ENCODE measurements around the gene HPSE2. TPM values are rescaled to one million over a fixed set of nuclear protein-coding genes. Genes with fewer than 3 reads are reported as not detected.

Gene HPSE2
- total RNA-seq, 2 experiments from 2014 or later = not detected

DNA sequence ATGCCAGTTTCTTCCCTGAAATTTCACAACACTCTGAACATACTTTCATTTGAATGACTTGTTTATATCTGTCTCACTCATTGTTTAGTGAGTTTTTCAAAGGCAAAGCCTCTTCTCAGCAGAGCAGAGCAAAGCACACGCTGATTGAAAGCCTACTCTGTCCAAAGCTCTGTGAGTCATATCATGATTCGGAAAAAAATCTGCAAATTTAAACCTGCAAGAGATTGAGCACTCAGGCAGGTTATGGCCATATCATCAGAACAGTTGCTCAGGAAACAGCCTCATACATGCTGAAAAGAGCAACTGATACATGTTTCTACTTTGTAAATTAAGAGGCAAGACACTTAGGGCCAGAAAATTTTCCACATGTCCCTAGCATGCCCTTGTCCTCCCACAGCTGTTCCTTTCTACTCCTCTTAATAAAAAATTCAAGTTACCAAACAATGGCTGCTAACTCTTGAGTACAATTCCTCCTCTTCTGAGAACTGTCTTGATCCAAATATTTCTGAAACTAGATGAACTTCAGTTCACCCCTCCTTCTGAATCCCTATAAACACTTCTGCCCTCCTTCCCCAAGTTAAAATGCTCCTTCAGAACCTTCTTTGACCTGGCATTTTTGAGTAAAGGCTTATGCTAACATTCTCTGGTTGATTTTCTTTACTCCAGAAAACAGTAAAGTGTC, 648.4 kb downstream of the HPSE2 start:
- Mint-ChIP-seq H3K36me3 (ENCODE audit: low read depth) (no peaks in the 10 kb centered on the region), H3K9me3 (ENCODE audit: insufficient read depth) (no peaks in the 10 kb centered on the region), H3K4me3 (no peak overlapping the region), H3K27ac (no peak overlapping the region), H3K27me3 (ENCODE audit: low read depth) (peaks cover 5% of the 10 kb centered on the region), H3K4me1 (ENCODE audit: low read depth) (no peaks in the 10 kb centered on the region)
- ATAC-seq (no peak), DNase-seq (no peak)
- ChIA-PET CTCF (no interaction called here), POLR2A (no interaction called here)

- no peak for DNase-seq
- Mint-ChIP-seq H3K4me3 (no peak overlapping the region), H3K4me1 (ENCODE audit: low read depth) (no peaks in the 10 kb centered on the region), H3K27me3 (ENCODE audit: low read depth) (peaks cover 5% of the 10 kb centered on the region), H3K27ac (no peak overlapping the region), H3K9me3 (ENCODE audit: insufficient read depth) (no peaks in the 10 kb centered on the region), H3K36me3 (ENCODE audit: low read depth) (no peaks in the 10 kb centered on the region)
- no peak for ATAC-seq
- POLR2A ChIA-PET = no interaction called here
- CTCF ChIA-PET = no interaction called here
These were observed 649.6 kb downstream of the HPSE2 start for GRCh38 chr10:98586096-98586495.

- no peak overlapping the region for H3K27ac Mint-ChIP-seq
- POLR2A ChIA-PET = interaction anchor here (1.0 kb wide), 1 partner anchor 9 kb away, joined by 3 read pairs; no protein-coding TSS in a partner anchor
- H3K36me3 Mint-ChIP-seq (ENCODE audit: low read depth) = no peaks in the 10 kb centered on the region
- peaks cover 12% of the 10 kb centered on the region for H3K27me3 Mint-ChIP-seq (ENCODE audit: low read depth)
- no peak overlapping the region for H3K4me3 Mint-ChIP-seq
- no peaks in the 10 kb centered on the region for H3K9me3 Mint-ChIP-seq (ENCODE audit: insufficient read depth)
- no peak for ATAC-seq
- H3K4me1 Mint-ChIP-seq (ENCODE audit: low read depth) = no peaks in the 10 kb centered on the region
- no peak for DNase-seq
- CTCF ChIA-PET = no interaction called here
These were observed 653.3 kb downstream of the HPSE2 start for GRCh38 chr10:98582363-98582762.

- POLR2A ChIA-PET = no interaction called here
- no peak for ATAC-seq
- no peaks in the 10 kb centered on the region for H3K9me3 Mint-ChIP-seq (ENCODE audit: insufficient read depth)
- H3K4me3 Mint-ChIP-seq = no peak overlapping the region
- CTCF ChIA-PET = no interaction called here
- no peak overlapping the region for H3K27ac Mint-ChIP-seq
- no peak for DNase-seq
- H3K36me3 Mint-ChIP-seq (ENCODE audit: low read depth) = no peaks in the 10 kb centered on the region
- H3K4me1 Mint-ChIP-seq (ENCODE audit: low read depth) = no peaks in the 10 kb centered on the region
- H3K27me3 Mint-ChIP-seq (ENCODE audit: low read depth) = peaks cover 9% of the 10 kb centered on the region
These were observed 658.1 kb downstream of the HPSE2 start for GRCh38 chr10:98577578-98577977.

GRCh38 chr10:98577168-98577567, 658.5 kb downstream of the HPSE2 start:
- Mint-ChIP-seq H3K36me3 (ENCODE audit: low read depth) (no peaks in the 10 kb centered on the region), H3K4me1 (ENCODE audit: low read depth) (no peaks in the 10 kb centered on the region), H3K27ac (no peak overlapping the region)

GRCh38 chr10:98576096-98576495, 659.6 kb downstream of the HPSE2 start:
- no peak for ATAC-seq
- H3K27ac Mint-ChIP-seq = no peak overlapping the region
- H3K27me3 Mint-ChIP-seq (ENCODE audit: low read depth) = peaks cover 9% of the 10 kb centered on the region
- POLR2A ChIA-PET = interaction anchor here (0.8 kb wide), 1 partner anchor 66 kb away, joined by 3 read pairs; no protein-coding TSS in a partner anchor
- no peak for DNase-seq
- CTCF ChIA-PET = no interaction called here
- no peaks in the 10 kb centered on the region for H3K9me3 Mint-ChIP-seq (ENCODE audit: insufficient read depth)
- no peaks in the 10 kb centered on the region for H3K36me3 Mint-ChIP-seq (ENCODE audit: low read depth)
- H3K4me3 Mint-ChIP-seq = no peak overlapping the region
- no peaks in the 10 kb centered on the region for H3K4me1 Mint-ChIP-seq (ENCODE audit: low read depth)

More at GRCh38 chr10:98577168-98577567, 658.5 kb downstream of the HPSE2 start:
- ChIA-PET CTCF (no interaction called here), POLR2A (no interaction called here)
- Mint-ChIP-seq H3K27me3 (ENCODE audit: low read depth) (peaks cover 9% of the 10 kb centered on the region), H3K4me3 (no peak overlapping the region), H3K9me3 (ENCODE audit: insufficient read depth) (no peaks in the 10 kb centered on the region)
- DNase-seq = no peak
- ATAC-seq = no peak

GRCh38 chr10:98572594-98572993, 663.1 kb downstream of the HPSE2 start:
- ATAC-seq (no peak), DNase-seq (no peak)
- no peaks in the 10 kb centered on the region for H3K4me1 Mint-ChIP-seq (ENCODE audit: low read depth)
- ChIA-PET CTCF (no interaction called here), POLR2A (no interaction called here)
- no peak overlapping the region for H3K4me3 Mint-ChIP-seq
- no peak overlapping the region for H3K27ac Mint-ChIP-seq
- H3K27me3 Mint-ChIP-seq (ENCODE audit: low read depth) = peaks cover 2% of the 10 kb centered on the region
- no peaks in the 10 kb centered on the region for H3K9me3 Mint-ChIP-seq (ENCODE audit: insufficient read depth)
- H3K36me3 Mint-ChIP-seq (ENCODE audit: low read depth) = no peaks in the 10 kb centered on the region

DNA sequence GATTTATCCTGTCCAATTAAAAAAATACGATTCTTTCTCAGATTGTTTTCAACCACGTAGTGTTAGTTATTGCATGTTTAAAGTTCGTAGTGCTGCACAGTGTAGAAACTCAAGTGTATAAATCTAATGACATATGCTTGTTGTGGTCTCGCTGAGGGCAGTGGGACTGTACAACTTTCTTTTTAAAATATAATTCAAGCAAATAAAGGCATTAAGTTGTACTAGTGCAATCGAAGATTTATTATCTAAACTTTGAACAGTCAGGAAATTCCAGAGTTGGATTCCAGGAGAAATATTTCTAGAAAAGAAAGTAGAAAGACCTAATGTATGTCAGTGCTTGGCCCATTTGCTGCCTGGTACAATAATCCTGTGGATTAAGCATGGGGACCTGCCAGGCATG, 664.8 kb downstream of the HPSE2 start:
- H3K4me3 Mint-ChIP-seq = no peak overlapping the region

DNA sequence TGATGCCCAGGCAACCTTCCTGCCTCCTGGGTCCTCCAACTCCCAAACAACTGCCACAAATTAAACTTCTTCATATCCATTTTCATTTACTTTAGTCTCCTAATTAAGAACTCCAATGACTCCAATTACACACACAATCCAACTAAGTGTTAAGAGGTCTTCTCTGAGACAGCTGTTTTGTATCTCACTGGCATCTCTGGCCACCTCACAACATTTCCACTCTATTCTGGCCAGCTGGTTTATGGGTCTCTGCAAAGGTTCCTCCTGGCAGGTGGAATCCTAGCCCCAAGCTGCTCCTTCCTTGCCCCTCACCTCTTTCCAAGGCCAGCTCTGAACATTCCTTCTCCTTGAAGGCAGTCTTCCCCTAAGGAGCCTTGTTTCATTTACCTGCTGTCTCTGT, 665.8 kb downstream of the HPSE2 start:
- Mint-ChIP-seq H3K9me3 (ENCODE audit: insufficient read depth) (no peaks in the 10 kb centered on the region), H3K27ac (no peak overlapping the region), H3K4me1 (ENCODE audit: low read depth) (no peaks in the 10 kb centered on the region), H3K27me3 (ENCODE audit: low read depth) (no peaks in the 10 kb centered on the region), H3K36me3 (ENCODE audit: low read depth) (no peaks in the 10 kb centered on the region), H3K4me3 (no peak overlapping the region)
- ATAC-seq = no peak
- ChIA-PET POLR2A (no interaction called here), CTCF (interaction anchor here (0.6 kb wide), 1 partner anchor 15 kb away, joined by 3 read pairs; no protein-coding TSS in a partner anchor)
- DNase-seq = no peak

More for the DNA sequence above, 664.8 kb downstream of the HPSE2 start:
- ATAC-seq = no peak
- ChIA-PET POLR2A (no interaction called here), CTCF (no interaction called here)
- H3K9me3 Mint-ChIP-seq (ENCODE audit: insufficient read depth) = no peaks in the 10 kb centered on the region
- peaks cover 2% of the 10 kb centered on the region for H3K27me3 Mint-ChIP-seq (ENCODE audit: low read depth)
- no peaks in the 10 kb centered on the region for H3K36me3 Mint-ChIP-seq (ENCODE audit: low read depth)
- no peaks in the 10 kb centered on the region for H3K4me1 Mint-ChIP-seq (ENCODE audit: low read depth)
- H3K27ac Mint-ChIP-seq = no peak overlapping the region
- DNase-seq = no peak

DNA sequence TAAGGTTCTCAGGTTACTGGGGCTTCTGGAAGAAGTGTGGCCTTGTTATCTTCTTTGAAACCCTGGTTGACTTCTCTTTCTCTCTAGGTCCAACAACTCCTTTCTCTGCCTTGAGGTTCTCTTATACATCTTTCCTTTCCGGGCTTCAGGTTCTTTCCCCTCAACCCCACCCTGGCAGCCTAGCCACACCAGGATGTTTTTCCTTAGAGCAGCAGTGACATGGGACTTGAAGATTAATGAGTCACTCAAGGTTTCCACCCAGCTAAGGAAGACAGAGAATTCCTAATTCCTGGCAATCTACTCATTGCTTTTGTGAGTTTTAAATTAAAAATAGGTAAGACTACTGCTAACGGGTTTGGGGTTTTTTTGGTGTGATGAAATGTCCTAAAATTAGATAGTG, 667.1 kb downstream of the HPSE2 start:
- ATAC-seq (no peak), DNase-seq (no peak)
- POLR2A ChIA-PET = no interaction called here
- Mint-ChIP-seq H3K27me3 (ENCODE audit: low read depth) (no peaks in the 10 kb centered on the region), H3K4me1 (ENCODE audit: low read depth) (no peaks in the 10 kb centered on the region), H3K4me3 (no peak overlapping the region), H3K9me3 (ENCODE audit: insufficient read depth) (no peaks in the 10 kb centered on the region), H3K27ac (no peak overlapping the region), H3K36me3 (ENCODE audit: low read depth) (no peaks in the 10 kb centered on the region)
- CTCF ChIA-PET = interaction anchor here (1.0 kb wide), 1 partner anchor 12 kb away, joined by 3 read pairs; no protein-coding TSS in a partner anchor

- ChIA-PET POLR2A (no interaction called here), CTCF (interaction anchor here (1.0 kb wide), 1 partner anchor 13 kb away, joined by 3 read pairs; no protein-coding TSS in a partner anchor)
- no peak for ATAC-seq
These were observed 668.1 kb downstream of the HPSE2 start for GRCh38 chr10:98567391-98568133.

GRCh38 chr10:98563811-98564210, 671.8 kb downstream of the HPSE2 start:
- Mint-ChIP-seq H3K27me3 (ENCODE audit: low read depth) (no peaks in the 10 kb centered on the region), H3K4me3 (no peak overlapping the region), H3K4me1 (ENCODE audit: low read depth) (no peaks in the 10 kb centered on the region), H3K9me3 (ENCODE audit: insufficient read depth) (no peaks in the 10 kb centered on the region), H3K36me3 (ENCODE audit: low read depth) (no peaks in the 10 kb centered on the region), H3K27ac (no peak overlapping the region)
- ChIA-PET CTCF (no interaction called here), POLR2A (no interaction called here)
- DNase-seq (no peak), ATAC-seq (no peak)

More at GRCh38 chr10:98567391-98568133, 668.1 kb downstream of the HPSE2 start:
- Mint-ChIP-seq H3K36me3 (ENCODE audit: low read depth) (no peaks in the 10 kb centered on the region), H3K9me3 (ENCODE audit: insufficient read depth) (no peaks in the 10 kb centered on the region), H3K27me3 (ENCODE audit: low read depth) (no peaks in the 10 kb centered on the region), H3K27ac (no peak overlapping the region), H3K4me1 (ENCODE audit: low read depth) (no peaks in the 10 kb centered on the region), H3K4me3 (no peak overlapping the region)
- DNase-seq = no peak

All from activated CD8-positive, alpha-beta T cell treated with anti-CD3 and anti-CD28 coated beads, Interleukin-2, amount 10 ng/mL, durations not matched to agents 7 days and 5 days (primary cell).